Endothelial cell of umbilical vein (primary cell): Measurements from ENCODE around the gene ITPRIPL1. TPM values are rescaled to one million over a fixed set of nuclear protein-coding genes. Genes with fewer than 3 reads are reported as not detected.

Source experiments
- BruUV-seq: library from RNA; stranded (reverse); fragments of 400-500 nt; replicated peaks from 2 replicates; lab custom pipeline; 2021; lab: Mats Ljungman, UMichigan
- CTCF ChIA-PET: fragments of 300-600, 350-600 bp; sonication (Branson Sonifier 250); formaldehyde crosslinking; loops from one replicate; lab custom pipeline; 2021; ENCODE audit warnings: antibody characterized with exemption, inconsistent platforms; lab: Charles Lee
- POLR2A ChIA-PET: fragments of 300-600, 350-600 bp; sonication (Branson Sonifier 250); formaldehyde crosslinking; loops from one replicate; lab custom pipeline; 2021; ENCODE audit warnings: antibody characterized with exemption, inconsistent platforms; lab: Charles Lee
- DNase-seq: peaks from one replicate; pipeline ENCODE4 v3.0.0-alpha.2; 2011; ENCODE audit warnings: low read depth, low spot score
- FAIRE-seq: peaks from 2 replicates; lab custom pipeline; 2011; peaks lifted over from hg19 to GRCh38; lab: Jason Lieb, UNC
- H2AFZ ChIP-seq: 2 replicates; pipeline ENCODE4 v1.6.0; 2012; ENCODE audit warnings: low read depth, low read length, control low read depth, inconsistent platforms
- H3K27ac ChIP-seq: 2 replicates; pipeline ENCODE4 v1.5.1; 2011; ENCODE audit warnings: low read depth, mild to moderate bottlenecking, control low read depth, low read length, moderate library complexity; ENCODE audit not compliant: insufficient read depth
- H3K27me3 ChIP-seq, 2 experiments: 2 replicates each; pipeline versions ENCODE4 v1.6.0 to v1.6.1; 2011; ENCODE audit warnings: low read length in 2 of 2, mixed read lengths in 1 of 2; ENCODE audit not compliant: control insufficient read depth in 2 of 2, insufficient read depth in 2 of 2
- H3K36me3 ChIP-seq, 2 experiments: 2 replicates in 1 of 2; 3 replicates in 1 of 2; pipeline ENCODE4 v1.5.1; 2011; ENCODE audit warnings: low read length in 2 of 2, mild to moderate bottlenecking in 1 of 2, moderate library complexity in 1 of 2; ENCODE audit not compliant: control insufficient read depth in 2 of 2, insufficient read depth in 2 of 2; ENCODE audit errors: extremely low read depth in 1 of 2
- H3K4me1 ChIP-seq: 3 replicates; pipeline ENCODE4 v1.5.1; 2011; ENCODE audit warnings: mild to moderate bottlenecking, low read length; ENCODE audit not compliant: control insufficient read depth, insufficient read depth; ENCODE audit errors: extremely low read depth
- H3K4me2 ChIP-seq: 2 replicates; pipeline ENCODE4 v1.6.1; 2011; ENCODE audit warnings: low read length, control low read depth, mixed read lengths; ENCODE audit not compliant: insufficient read depth
- H3K4me3 ChIP-seq, 3 experiments: fragments of 200-600 bp in 1 of 3; sonication (generic), shearing (Covaris generic) in 1 of 3; replicated peaks in 1 of 3; 2 replicates each; pipeline ENCODE4 v1.5.1; 2011 to 2016; ENCODE audit warnings: control low read depth in 3 of 3, low read length in 3 of 3, mild to moderate bottlenecking in 2 of 3, inconsistent platforms in 1 of 3, low read depth in 1 of 3, moderate library complexity in 1 of 3; ENCODE audit not compliant: insufficient read depth in 1 of 3
- H3K79me2 ChIP-seq: 2 replicates; pipeline ENCODE4 v1.6.0; 2012; ENCODE audit warnings: low read length, inconsistent platforms; ENCODE audit not compliant: control insufficient read depth, insufficient read depth
- H3K9ac ChIP-seq: replicated peaks from 2 replicates; pipeline ENCODE3; 2011; ENCODE audit warnings: low read length, control low read depth; ENCODE audit not compliant: insufficient read depth; ENCODE audit errors: extremely low read depth
- H3K9me1 ChIP-seq: replicated peaks from 3 replicates; pipeline ENCODE4 v1.6.0; 2011; ENCODE audit warnings: mild to moderate bottlenecking, low read length; ENCODE audit not compliant: control insufficient read depth, insufficient read depth; ENCODE audit errors: extremely low read depth
- H3K9me3 ChIP-seq: replicated peaks from 2 replicates; pipeline ENCODE4 v1.5.1; 2012; ENCODE audit warnings: low read length, inconsistent platforms; ENCODE audit not compliant: control insufficient read depth, insufficient read depth
- H4K20me1 ChIP-seq: replicated peaks from 2 replicates; pipeline ENCODE3; 2011; ENCODE audit warnings: mild to moderate bottlenecking, low read length; ENCODE audit not compliant: control insufficient read depth, insufficient read depth; ENCODE audit errors: extremely low read depth
- EZH2 ChIP-seq: IDR thresholded peaks from 2 replicates; pipeline ENCODE4 v1.6.1; 2012; ENCODE audit warnings: borderline replicate concordance, low read depth, mild to moderate bottlenecking, moderate library complexity, low read length, inconsistent platforms; ENCODE audit not compliant: severe bottlenecking
- FOS ChIP-seq: IDR thresholded peaks from 2 replicates; pipeline ENCODE4 v1.6.1; 2011; ENCODE audit warnings: mild to moderate bottlenecking, low read length, moderate library complexity, borderline replicate concordance; ENCODE audit not compliant: insufficient read depth
- GATA2 ChIP-seq: IDR thresholded peaks from 2 replicates; pipeline ENCODE4 v1.7.0; 2011; ENCODE audit warnings: low read depth, mild to moderate bottlenecking, moderate library complexity, mixed read lengths, low read length; ENCODE audit not compliant: insufficient read length, insufficient read depth
- JUN ChIP-seq: IDR thresholded peaks from 2 replicates; pipeline ENCODE4 v1.6.1; 2011; ENCODE audit warnings: borderline replicate concordance, low read depth; ENCODE audit not compliant: insufficient read length, insufficient read depth
- MYC ChIP-seq: IDR thresholded peaks from one replicate; pipeline ENCODE4 v1.6.1; 2011; ENCODE audit warnings: mild to moderate bottlenecking, low read depth, low read length
- POLR2A ChIP-seq: IDR thresholded peaks from 2 replicates; pipeline ENCODE4 v1.6.1; 2012; ENCODE audit warnings: low read depth, mild to moderate bottlenecking, control low read depth, low read length
- POLR2AphosphoS5 ChIP-seq: IDR thresholded peaks from 2 replicates; pipeline ENCODE4 v1.6.1; 2012; ENCODE audit warnings: low read depth, mild to moderate bottlenecking, control low read depth, low read length, moderate library complexity; ENCODE audit not compliant: insufficient read depth
- dilution Hi-C: fragments of 300-500 bp; cut with MboI; formaldehyde crosslinking; loops from one replicate; pipeline ENCODE4 v1.15.0; 2019; ENCODE audit warnings: low sequenced_read_pairs; ENCODE audit not compliant: extremely low pct_ligation_motif_present
- intact Hi-C: fragments of 100-400 bp; cut with micrococcal nuclease; formaldehyde crosslinking; loops from one replicate; pipeline ENCODE4 v1.10.0; 2022
- polyA plus RNA-seq, 4 experiments: library from polyadenylated mRNA; depleted of rRNA in 3 of 4; stranded (reverse) in 3 of 4; unstranded in 1 of 4; fragments of >200 nt; gene quantifications; 2 replicates each; pipeline versions ENCODE4 v1.2.1 to v1.2.3, GENCODE V29; 2011 to 2012; ENCODE audit warnings: missing spikeins in 1 of 4
- total RNA-seq: library from RNA; stranded (reverse); gene quantifications from 2 replicates; pipeline ENCODE4 v1.2.3, GENCODE V29; 2021
- TF ChIP-seq, protein P1 (sequence below), 2 donors: IDR thresholded peaks; 1 replicate in 1 of 2; 2 replicates in 1 of 2; pipeline ENCODE4 v1.5.1; 2011; ENCODE audit warnings: low read length in 2 of 2, mild to moderate bottlenecking in 2 of 2, moderate library complexity in 2 of 2, control low read depth in 1 of 2, inconsistent platforms in 1 of 2, low read depth in 1 of 2; ENCODE audit not compliant: insufficient read depth in 1 of 2; ENCODE audit errors: extremely low read depth in 1 of 2
- TF ChIP-seq, protein P2 (sequence below): IDR thresholded peaks from 2 replicates; pipeline ENCODE4 v1.6.1; 2011; ENCODE audit not compliant: insufficient read depth, insufficient read length

Gene ITPRIPL1
- total and polyA plus RNA-seq, 2 donors (not counting 3 experiments of a cell fraction or from before 2014, with no cell fraction given): 2.6 to 5.8 TPM

DNA sequence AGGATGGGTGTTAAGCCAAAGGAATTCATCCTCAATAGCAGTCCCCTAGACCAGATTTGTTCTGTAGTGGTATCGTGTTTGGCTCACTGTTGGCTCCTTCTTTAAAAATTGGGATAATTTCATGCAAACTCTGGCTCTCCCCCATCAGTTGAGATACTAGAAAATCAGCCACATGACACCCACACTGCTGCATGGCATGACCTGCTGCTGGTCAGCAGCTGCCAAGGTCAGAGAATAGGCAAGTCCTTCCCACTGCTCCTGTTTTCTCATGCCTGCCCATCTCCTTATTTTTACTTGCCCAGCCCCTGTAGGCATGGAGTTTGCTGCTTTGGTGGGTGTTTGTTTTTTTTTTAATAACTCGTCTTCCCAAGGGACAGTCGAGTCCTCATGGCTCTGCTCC, 18.7 kb upstream of the ITPRIPL1 start:
- no peaks in the 10 kb centered on the region for H3K9me3 ChIP-seq
- FAIRE-seq: no peak
- H3K4me3 ChIP-seq: peak overlapping the region in 1 of 3 experiments; percentile 81
- no peak for TF ChIP-seq POLR2AphosphoS5
- TF ChIP-seq MYC: no peak
- TF ChIP-seq POLR2A: no peak
- TF ChIP-seq GATA2: no peak
- TF ChIP-seq EZH2: no peak
- TF ChIP-seq, protein P1, sequence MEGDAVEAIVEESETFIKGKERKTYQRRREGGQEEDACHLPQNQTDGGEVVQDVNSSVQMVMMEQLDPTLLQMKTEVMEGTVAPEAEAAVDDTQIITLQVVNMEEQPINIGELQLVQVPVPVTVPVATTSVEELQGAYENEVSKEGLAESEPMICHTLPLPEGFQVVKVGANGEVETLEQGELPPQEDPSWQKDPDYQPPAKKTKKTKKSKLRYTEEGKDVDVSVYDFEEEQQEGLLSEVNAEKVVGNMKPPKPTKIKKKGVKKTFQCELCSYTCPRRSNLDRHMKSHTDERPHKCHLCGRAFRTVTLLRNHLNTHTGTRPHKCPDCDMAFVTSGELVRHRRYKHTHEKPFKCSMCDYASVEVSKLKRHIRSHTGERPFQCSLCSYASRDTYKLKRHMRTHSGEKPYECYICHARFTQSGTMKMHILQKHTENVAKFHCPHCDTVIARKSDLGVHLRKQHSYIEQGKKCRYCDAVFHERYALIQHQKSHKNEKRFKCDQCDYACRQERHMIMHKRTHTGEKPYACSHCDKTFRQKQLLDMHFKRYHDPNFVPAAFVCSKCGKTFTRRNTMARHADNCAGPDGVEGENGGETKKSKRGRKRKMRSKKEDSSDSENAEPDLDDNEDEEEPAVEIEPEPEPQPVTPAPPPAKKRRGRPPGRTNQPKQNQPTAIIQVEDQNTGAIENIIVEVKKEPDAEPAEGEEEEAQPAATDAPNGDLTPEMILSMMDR (IDR thresholded peaks at IDR 0.05; ENCODE audit: extremely low read depth in 1 of 2, insufficient read depth in 1 of 2, low read depth in 1 of 2, low read length in 2 of 2): no peak
- TF ChIP-seq, protein P2, sequence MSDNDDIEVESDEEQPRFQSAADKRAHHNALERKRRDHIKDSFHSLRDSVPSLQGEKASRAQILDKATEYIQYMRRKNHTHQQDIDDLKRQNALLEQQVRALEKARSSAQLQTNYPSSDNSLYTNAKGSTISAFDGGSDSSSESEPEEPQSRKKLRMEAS: no peak
- TF ChIP-seq JUN: no peak
- TF ChIP-seq FOS: no peak
- no peaks in the 10 kb centered on the region for H3K9me1 ChIP-seq
- ChIA-PET POLR2A (no interaction called here), CTCF (no interaction called here)
- H3K27ac ChIP-seq: no peak overlapping the region
- peak overlapping the region; percentile 61 for H2AFZ ChIP-seq
- dilution Hi-C loops: no loop called here
- H3K79me2 ChIP-seq: peaks cover 20% of the 10 kb centered on the region
- H3K27me3 ChIP-seq: no peaks in the 10 kb centered on the region
- H3K4me1 ChIP-seq: peaks cover 11% of the 10 kb centered on the region
- no peaks in the 10 kb centered on the region for H4K20me1 ChIP-seq
- DNase-seq: no peak
- H3K36me3 ChIP-seq: peaks cover 10 to 15% of the 10 kb centered on the region in 2 experiments
- H3K9ac ChIP-seq: no peak overlapping the region
- no TSS peak for BruUV-seq
- H3K4me2 ChIP-seq: peak overlapping the region; percentile 86
- intact Hi-C loops: loop anchor here (5.0 kb wide), 1 partner anchor 39 kb away; the partner anchor contains the start of genes CIAO1 and TMEM127
